ENCODE results near the gene AGRN.

Gene AGRN

DNA sequence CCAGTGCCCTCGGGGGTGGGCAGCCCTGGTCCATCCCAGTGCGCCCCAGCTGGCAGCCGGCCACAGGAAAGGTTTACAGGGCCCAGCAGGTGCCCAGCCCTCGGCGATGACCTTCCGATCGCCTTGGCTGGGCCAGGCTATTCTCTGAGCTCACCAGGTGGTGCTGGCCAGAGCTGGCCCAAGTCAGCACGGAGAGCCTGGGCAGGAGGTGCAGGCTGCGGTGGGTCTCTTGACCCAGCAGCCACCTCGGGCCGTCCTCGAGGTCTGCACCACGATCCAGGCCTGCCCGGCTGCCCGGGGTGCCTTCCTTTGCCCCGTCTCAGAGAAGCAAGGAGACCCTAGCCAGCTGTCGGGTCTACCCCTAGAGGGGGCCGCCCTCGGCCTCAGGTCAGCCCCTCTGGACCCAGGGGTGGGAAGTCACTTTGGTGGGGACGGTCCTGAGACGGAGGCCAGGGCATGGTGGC is 38.4 kb upstream of the AGRN start:
- CTCF ChIA-PET: interaction anchor here (0.7 to 7.8 kb wide), 9 partner anchors 10 to 309 kb away, joined by 3 to 152 read pairs (median 23); partner anchors contain the start of genes HES4 and ISG15
- DNase-seq (ENCODE audit: low read depth, low spot score): no peak

DNA sequence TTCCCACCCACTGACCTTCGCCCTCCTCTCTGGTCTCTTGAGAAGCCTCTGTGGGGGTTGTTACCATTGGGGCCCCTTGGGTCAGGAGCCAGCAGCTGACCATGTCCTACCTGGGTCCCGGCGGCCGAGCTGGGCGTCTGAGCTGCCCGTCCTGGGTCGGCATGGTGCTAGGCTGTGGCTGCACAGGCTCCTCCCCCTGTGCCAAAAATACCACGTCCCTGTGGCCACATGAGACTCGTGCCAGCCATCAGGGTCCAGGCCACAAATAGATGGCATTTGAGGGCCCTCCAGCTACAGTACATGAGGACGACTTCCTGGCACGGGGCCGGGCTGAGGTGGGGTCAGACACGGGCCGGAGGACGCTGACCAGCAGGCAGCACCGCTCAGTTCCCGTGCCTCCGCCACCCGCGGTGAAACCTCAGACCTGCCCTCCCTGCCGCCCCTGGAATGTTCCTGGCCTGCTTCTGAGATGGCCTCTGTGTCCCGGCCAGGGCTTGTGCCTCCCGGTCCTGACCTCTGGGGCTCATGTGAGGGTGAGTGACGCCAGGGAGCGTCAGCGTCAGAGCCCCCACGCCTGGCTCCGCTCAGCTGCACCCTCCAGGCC is 37.9 kb upstream of the AGRN start, which contains the start of gene PERM1:
Gene PERM1, minus strand, starts transcription at position 139 of the 604 bp plus-strand sequence. CDS start 1,064 bp downstream, outside the sequence.
- ChIA-PET POLR2A (no interaction called here), CTCF (interaction anchor here (0.6 to 7.8 kb wide), 11 partner anchors 7 to 313 kb away, joined by 3 to 152 read pairs (median 23); partner anchors contain the start of genes HES4 and ISG15)
- H3K4me3 ChIP-seq (ENCODE audit: low read depth, low read length): no peak within 1 kb of the TSS
- no peak for DNase-seq (ENCODE audit: low read depth, low spot score)
- TF ChIP-seq, protein P1, sequence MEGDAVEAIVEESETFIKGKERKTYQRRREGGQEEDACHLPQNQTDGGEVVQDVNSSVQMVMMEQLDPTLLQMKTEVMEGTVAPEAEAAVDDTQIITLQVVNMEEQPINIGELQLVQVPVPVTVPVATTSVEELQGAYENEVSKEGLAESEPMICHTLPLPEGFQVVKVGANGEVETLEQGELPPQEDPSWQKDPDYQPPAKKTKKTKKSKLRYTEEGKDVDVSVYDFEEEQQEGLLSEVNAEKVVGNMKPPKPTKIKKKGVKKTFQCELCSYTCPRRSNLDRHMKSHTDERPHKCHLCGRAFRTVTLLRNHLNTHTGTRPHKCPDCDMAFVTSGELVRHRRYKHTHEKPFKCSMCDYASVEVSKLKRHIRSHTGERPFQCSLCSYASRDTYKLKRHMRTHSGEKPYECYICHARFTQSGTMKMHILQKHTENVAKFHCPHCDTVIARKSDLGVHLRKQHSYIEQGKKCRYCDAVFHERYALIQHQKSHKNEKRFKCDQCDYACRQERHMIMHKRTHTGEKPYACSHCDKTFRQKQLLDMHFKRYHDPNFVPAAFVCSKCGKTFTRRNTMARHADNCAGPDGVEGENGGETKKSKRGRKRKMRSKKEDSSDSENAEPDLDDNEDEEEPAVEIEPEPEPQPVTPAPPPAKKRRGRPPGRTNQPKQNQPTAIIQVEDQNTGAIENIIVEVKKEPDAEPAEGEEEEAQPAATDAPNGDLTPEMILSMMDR (IDR thresholded peaks at IDR 0.05; ENCODE audit: insufficient read depth, low read length, missing control alignments): no peak

More for the DNA sequence above, 38.4 kb upstream of the AGRN start:
- H3K4me3 ChIP-seq (ENCODE audit: low read depth, low read length): no peak overlapping the region
- POLR2A ChIA-PET: no interaction called here
- TF ChIP-seq, protein P1 (IDR thresholded peaks at IDR 0.05; ENCODE audit: insufficient read depth, low read length, missing control alignments): no peak

DNA sequence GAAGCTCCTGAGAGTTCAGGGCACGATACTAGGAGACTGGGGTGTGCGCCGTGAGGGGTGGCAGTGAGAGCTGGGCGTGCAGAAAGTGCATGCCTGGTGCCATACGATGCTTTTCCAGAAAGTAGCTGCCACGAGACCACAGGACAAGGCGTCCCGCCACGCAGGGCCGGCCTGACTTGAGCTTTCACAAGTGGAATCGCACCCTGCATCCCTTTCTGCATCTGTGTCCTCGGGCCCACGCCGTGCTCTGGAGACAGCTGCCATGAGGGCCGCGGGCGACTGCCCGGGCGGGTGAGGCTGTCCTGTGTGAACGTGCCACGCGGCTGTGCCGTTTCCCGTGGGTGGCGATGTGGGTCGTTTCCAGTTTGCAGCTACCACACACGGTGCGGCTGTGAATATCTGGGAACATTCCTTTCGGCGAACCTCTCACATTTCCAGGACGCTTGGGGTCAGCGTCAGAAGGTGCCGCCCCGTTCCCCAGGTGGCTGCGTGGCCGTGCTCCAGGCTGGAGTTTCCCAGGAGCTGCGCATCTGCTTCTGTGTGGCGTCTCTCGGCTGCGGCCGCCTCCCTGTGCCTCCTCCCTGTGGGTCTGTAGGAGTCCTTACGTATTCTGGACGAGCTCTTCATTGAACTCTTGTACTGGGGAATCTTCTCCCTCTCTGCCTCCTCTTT is 37.0 kb upstream of the AGRN start:
- ChIA-PET CTCF (interaction anchor here (0.9 to 7.8 kb wide), 17 partner anchors 8 to 308 kb away, joined by 3 to 152 read pairs (median 10); partner anchors contain the start of genes HES4 and ISG15), POLR2A (no interaction called here)
- no peak overlapping the region for H3K4me3 ChIP-seq (ENCODE audit: low read depth, low read length)
- TF ChIP-seq, protein P1 (IDR thresholded peaks at IDR 0.05; ENCODE audit: insufficient read depth, low read length, missing control alignments): no peak
- DNase-seq (ENCODE audit: low read depth, low spot score): no peak

DNA sequence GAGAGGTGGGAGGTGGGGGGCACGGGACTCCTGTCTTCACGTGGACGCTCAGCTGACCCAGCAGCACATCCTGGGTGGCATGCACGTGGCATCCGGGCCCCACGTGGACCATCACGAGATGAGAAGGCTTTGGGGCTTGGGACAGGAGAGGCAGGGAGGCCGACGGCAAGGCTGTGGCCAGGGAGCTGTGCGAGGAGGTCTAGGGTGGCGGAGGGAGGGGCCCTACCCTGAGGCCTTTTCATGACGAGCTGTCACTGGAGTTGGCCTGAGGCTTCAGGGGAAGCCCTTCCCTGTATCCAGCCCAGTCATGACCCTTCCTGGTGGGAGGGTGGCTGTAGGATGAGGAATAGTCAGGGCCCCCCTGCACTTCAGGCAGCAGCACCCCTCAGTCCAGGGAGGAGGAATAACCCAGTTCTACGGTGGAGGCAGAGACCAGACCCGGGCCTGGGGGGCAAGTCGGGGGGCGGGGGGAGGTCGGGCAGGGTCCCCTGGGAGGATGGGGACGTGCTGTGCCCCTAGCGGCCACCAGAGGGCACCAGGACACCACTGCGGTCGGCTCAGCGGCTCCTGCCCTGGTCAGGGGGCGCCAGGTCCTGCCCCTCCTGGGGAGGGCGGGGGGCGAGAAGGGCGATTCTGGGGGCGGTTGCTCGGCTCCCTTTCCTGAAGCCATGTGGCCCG is 36.0 kb upstream of the AGRN start:
- CTCF ChIA-PET: interaction anchor here (0.6 to 7.8 kb wide), 37 partner anchors 9 to 360 kb away, joined by 3 to 152 read pairs (median 4); partner anchors contain the start of genes HES4, ISG15 and PLEKHN1
- peak overlapping the region; percentile 40 for H3K4me3 ChIP-seq (ENCODE audit: low read depth, low read length)
- DNase-seq (ENCODE audit: low read depth, low spot score): no peak
- POLR2A ChIA-PET: interaction anchor here (0.6 kb wide), 1 partner anchor 38 kb away, joined by 3 read pairs; no protein-coding TSS in a partner anchor
- TF ChIP-seq, protein P1 (IDR thresholded peaks at IDR 0.05; ENCODE audit: insufficient read depth, low read length, missing control alignments): peak; percentile 91

DNA sequence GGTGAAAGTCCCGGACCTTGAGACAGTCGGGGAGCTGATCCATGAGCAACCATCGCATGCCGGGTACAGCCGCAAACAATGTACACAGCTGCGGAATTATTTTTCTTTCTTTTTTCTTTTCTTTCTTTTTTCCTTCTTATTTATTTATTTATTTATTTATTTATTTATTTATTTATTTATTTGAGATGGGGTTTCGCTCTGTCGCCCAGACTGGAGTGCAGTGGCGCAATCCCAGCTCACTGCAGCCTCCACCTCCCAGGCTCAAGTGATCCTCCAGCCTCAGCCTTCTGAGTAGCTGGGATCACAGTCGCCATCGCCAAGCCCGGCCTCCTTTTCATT is 35.5 kb upstream of the AGRN start:
- CTCF ChIA-PET: interaction anchor here (0.6 to 7.8 kb wide), 33 partner anchors 8 to 359 kb away, joined by 3 to 152 read pairs (median 4); partner anchors contain the start of genes HES4, ISG15 and PLEKHN1
- POLR2A ChIA-PET: interaction anchor here (0.6 kb wide), 1 partner anchor 39 kb away, joined by 3 read pairs; no protein-coding TSS in a partner anchor
- DNase-seq (ENCODE audit: low read depth, low spot score): no peak
- peak overlapping the region; percentile 40 for H3K4me3 ChIP-seq (ENCODE audit: low read depth, low read length)
- TF ChIP-seq, protein P1 (IDR thresholded peaks at IDR 0.05; ENCODE audit: insufficient read depth, low read length, missing control alignments): no peak
